RPMI8226 (cell line): Measurements from ENCODE around the gene HEATR5B.
A peak's percentile ranks its signal among the peaks of the same experiment; 100 is the strongest.
"Not testable (repeated sequence)": the region's sequence is repeated elsewhere in the genome, so short reads cannot be mapped to it uniquely, and the experiment has no call there.

ENCODE experiments used
- DNase-seq: peaks from one replicate; pipeline ENCODE4 v3.0.0-alpha.2; 2015

The HEATR5B gene

DNA sequence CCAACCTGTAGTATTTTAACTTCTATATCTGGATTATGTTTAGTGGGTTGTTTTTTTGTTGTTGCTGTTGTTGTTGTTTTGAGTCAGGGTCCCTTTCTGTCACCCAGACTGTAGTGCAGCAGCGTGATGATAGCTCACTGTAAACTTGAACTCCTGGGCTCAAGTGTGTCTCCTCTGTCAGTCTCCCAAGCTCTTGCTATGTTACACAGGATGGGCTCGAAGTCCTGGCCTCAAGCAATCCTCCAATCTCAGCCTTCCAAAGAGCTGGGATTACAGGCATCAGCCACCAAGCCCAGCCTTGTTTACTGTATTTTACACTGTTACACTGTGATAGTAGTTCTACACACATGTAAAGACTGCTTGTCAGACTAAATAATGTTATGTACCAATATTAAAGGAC is 108.1 kb downstream of the HEATR5B start:
- no peak for DNase-seq

DNA sequence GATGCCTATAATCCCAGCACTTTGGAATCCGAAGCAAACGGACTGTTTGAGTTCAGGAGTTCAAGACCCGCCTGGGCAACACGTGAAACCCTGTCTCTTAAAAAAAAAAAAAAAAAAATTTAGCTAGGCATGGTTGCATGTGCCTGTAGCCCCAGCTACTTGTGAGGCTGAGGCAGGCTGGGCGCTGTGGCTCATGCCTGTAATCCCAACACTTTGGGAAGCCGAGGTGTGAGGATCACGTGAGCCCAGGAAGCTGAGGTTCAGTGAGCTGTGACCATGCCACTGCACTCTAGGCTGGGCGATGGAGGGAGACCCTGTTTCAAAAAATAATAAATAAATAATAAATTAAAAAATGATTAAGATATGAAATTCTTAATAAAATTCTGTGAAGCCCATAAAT is 108.9 kb downstream of the HEATR5B start:
- DNase-seq = no peak

DNA sequence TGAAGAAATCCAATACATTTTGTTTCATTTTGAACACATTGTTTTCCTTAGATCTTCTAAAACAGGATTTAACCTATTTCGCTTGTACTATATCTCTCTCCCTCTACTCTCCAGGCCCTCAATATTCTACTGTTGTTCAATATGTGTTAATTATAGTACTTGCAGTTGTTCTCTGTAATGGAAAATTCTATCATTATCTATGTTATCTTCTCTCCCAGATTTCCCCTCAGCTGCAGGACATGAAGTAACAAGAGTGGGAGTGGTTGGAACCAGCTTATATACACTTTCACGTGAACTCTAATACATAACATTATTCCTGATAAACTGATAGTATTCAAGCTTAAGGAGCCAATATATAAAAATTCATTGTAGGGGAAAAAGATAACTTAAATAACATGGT is 110.9 kb downstream of the HEATR5B start:
- DNase-seq = no peak

DNA sequence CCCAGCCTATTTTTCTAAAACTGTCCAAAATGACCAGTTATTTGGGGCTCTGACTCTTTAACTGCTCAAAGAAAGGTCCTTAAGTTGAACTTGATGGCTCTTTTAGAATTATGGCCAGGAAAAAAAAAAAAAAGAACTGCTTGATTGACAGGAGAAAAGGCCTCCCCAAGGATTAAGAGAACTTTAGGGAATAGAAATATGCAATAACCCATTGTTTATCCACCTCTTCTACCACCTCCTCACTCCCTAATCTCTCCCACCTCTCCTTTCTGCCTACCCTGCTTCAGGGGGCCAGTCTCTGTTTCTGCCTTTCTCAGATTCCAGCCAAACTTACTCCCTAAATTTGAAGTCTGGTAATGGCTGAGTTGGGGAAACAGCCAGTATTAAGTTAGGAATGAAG is 112.2 kb downstream of the HEATR5B start:
- no peak for DNase-seq

DNA sequence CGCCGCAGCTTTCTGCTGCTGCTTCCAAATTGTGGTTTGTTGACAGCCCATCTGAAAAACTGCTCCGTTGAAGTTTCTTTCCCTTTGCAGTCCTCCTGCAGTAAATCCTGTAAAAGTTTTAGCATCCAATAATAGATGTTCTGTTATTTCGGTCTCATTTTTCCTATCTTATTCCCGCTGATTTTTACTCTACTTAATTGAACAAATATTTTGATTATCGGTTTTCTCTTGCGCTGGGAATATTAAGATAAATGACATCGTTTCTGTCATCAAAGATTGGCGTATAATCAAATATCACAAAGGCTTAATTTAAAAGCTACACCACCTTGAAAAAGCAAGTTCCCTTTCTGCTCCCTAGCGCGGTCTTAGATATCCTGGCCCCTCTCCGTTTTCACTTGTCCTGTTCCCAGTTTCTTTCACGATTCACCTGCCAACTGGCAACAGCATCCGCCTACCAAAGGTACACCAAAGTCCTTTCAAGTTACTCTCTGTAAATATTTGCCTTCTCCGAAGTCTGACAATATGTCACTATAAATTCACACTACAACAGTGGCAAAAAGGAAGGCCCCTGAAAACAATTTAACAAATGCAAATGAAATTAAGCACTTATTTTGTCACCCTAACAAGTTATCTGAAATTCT is 116.8 kb downstream of the HEATR5B start:
- DNase-seq = no peak

DNA sequence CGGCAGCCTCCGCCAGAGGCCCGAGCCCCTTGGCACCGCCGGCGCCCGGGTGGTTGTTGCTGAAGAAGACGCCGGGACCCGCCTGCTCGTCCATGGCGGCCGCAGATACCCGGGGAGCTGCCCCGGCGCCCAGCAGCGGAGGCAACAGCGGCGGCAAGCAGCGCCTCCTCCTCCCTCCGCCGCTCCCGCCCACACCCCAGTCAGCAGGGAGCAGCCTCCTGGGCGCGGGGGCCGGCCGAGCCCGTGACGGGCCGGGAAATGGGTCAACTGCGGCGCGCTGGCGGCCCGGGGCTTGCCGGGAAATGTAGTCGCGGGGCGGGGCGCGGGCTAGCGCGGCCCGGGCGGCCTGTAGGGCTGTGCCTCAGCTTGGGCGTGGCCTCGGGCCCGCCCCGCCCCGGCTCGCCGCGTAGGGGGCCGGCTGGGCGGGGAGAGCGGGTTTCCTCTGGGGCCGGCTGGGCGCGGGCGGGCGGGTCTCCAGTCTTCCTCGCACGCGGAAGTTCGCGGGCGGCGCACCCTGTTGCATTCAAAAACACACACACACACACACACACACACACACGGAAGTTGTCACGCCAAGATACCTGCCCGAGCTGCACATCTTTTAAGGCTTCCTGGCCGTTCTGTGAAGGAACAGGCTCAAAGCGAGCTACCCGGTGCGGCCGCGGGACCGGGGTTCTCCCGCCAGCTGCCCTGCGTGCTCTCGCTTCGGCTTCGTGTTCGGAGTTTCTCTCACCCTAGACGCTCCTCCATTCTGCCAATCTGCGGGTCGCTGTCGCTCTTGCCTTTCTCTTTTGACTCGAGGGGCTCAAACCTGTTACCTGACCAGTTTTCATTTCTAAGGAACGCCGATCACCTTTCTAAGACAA is 117.6 kb downstream of the HEATR5B start, which contains the start of gene STRN:
Gene STRN (minus strand): TSS at position 167 of the 866 bp plus-strand sequence. CDS start 73 bp downstream, at position 94.
- DNase-seq = peak; percentile 97

DNA sequence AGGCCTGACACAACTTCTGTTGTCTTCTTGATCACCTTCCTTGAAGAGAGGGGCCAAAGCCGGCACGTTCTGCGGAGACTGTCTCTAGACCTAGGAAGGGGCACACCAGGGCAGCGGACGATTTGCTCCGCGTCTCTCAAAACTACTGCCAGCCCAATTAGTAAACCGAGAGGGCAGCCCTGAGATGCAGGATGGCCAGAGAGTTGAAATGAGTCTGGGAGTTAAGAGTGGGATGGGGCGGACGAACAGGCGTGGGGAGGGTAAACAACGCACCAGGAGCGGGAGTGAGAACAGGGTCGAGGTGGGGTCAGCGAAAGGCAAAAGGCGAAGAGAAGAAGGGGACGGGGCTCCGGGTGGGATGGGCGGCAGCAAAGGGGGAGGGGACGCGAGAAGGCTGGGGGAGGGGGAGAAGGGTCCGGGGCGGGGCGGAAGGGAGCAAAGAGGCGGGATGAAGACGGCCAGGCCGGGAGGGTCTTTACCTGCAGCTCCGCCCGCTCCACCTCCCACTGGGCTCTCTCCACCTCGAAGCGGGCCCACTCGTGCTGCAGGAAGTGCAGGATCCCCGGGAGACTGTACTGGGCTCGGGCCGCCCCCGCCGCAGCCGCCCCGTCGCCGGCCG is 118.3 kb downstream of the HEATR5B start:
- DNase-seq = peak; percentile 32

DNA sequence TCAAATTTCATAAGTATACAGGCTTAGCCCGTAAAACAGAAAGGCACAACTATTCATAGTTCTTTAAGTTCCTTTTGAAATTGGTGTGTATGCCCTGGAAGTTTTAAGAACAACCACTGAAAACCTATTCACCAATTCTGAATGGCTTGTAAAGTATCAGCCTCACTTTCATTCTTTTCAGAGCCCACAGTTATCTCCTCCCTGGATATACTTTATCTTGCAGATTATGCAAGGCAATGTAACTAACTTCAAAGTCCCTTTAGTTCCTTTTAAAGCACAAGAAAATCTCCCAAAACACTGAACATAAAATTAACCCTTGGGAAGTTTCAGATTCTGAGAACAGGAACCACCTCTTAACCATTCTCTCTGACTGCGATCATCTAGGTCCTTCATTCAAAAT is 119.0 kb downstream of the HEATR5B start:
- DNase-seq = no peak

DNA sequence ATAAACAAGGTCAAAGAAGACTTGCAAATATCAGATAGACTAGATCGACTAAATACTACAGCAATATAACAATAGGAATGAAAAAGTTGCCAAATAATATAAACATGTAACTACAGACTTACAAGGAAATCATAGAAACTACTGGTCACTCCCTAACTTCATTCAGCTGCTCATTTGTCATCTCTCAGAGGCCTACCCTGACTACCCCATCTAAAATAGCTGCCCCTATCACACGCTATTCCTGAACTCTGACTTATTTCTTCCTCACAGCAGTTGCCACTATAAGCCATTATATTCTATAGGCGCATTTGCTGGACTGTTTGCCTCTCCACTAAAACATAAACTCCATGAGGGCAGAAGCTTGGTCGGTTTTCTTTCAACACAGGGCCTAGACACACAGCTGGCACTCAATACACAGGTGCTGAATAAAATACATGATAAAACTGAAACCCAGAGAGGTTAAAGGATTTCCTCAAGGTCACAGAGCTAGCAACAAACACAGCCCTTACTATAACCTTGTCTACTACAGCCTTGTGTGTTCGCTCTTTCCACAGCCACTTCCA is 119.6 kb downstream of the HEATR5B start:
- DNase-seq = no peak

DNA sequence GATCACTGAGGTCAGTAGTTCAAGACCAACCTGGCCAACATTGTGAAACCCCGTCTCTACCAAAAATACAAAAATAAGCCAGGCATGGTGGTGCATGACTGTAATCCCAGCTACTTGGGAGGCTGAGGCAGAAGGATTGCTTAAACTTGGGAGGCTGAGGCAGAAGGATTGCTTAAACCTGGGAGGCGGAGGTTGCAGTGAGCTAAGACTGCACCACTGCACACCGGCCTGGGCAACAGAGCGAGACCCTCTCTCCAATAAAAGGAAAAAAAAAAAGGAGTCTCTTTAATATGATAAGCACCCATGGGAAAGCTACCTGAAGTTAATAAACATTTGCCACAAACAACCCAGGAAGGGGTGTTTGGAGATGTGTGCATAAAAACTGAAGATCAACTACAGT is 120.4 kb downstream of the HEATR5B start:
- no peak for DNase-seq

DNA sequence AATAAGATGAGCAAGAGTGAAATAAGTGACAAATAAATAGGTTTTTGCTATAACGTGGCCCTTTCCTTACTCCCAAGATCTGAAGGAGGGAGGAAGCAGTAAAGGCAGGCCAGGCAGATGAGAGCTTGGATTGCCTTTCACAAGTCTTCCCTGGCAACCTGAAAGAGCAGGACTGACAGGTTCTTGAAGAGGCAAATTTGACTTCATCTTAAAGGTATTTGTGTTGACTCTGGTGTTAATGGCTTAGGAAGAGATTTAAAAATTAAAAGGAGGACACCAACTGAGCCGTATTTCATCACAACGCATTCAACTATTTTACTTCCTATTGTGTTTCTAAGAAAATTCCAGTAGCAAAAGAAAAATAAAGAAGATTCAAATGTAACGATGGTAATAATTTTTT is 121.1 kb downstream of the HEATR5B start:
- no peak for DNase-seq

DNA sequence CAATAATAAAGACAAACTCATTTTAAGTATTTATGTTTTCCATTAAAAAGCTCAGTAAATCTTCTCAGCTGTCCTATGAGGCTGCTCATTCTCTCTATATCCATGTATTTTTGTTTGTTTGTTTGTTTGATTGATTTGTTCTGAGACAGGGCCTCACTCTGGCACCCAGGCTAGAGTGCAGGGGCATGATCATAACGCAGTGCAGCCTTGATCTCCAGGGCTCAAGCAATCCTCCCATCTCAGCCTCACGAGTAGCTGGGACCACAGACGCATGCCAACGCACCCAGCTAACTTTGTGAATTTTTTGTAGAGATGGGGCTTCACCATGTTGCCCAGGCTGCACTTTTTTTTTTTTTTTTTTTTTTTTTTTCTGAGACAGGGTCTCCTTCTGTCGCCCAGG is 123.4 kb downstream of the HEATR5B start:
- no peak for DNase-seq

DNA sequence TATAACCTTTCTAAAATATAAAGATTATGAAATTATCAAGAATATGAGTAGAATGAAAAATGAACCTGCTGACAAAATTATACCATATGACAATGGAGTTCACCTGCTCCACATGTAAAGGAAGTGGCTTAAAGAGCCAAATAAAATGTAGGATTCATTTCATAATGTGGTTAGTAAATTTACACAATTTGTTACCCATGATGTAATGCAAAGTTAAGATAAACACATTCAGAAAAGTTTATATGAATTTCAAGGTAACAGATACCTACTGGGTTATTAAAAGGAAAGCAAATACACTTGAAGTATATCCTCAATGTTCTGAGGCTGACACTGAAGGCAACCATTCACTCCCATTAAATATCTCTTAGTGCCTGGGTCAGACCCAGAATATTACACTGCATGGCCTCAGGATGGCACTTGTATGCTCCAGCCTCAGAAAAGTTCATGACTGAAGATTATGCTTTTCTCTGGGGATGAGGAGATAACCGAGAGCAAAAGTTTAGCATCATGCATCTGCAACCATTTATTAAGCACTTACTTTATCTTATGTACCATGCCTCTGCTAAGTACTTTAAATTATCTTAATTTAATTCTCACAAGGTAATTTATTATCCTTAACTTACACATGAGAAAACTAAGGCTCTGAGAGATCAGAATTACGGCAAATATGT is 124.0 kb downstream of the HEATR5B start:
- no peak for DNase-seq

DNA sequence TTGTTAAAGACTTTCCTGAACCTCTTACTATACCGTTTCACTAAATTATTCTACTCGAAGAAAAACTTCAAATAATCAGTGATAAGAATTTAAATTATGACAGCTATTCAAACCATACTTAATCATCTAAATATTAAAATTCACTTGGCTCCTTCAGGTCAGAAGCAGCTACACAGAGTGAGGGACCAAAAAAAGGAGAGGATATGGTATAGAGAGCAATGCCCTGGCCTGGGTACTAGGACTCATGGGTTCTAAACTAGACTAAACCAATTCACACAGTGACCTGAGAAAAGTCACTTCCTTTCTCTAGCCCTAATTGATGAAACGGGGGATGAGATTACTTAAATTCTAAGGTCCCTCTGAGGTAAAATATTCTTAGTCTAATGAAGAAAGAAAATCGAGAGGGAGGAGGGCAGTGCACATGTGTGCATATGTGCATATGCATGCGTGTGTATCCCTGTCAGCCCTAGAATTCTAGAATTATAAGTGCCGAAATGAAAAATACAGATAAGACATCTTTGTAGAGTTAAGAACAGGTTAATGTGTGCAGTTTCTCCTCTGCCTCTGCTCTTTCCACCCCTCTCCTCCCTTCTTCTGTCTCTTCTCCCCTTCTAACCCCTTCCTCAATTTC is 129.1 kb downstream of the HEATR5B start:
- DNase-seq = no peak

DNA sequence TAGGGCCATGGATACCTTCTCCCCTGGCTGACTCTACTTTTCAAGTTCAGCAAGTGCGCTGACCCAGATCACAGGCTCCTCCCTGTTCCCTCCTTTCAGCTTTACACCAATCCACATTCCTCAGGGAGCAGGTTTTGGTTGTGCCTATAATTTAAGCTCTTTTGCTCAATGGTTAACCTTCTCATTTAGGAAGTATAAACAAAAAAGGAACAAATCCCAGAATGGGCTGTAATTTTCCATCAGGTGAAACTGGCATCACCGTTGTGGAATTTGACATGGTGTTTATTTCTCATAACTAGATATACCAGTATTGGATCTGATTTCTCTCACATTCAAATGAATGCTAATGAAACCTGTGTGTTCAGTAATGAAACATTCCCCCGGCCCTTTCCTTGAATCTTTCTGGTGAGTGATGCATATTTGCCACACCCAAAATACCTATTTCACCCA is 131.4 kb downstream of the HEATR5B start:
- no peak for DNase-seq

DNA sequence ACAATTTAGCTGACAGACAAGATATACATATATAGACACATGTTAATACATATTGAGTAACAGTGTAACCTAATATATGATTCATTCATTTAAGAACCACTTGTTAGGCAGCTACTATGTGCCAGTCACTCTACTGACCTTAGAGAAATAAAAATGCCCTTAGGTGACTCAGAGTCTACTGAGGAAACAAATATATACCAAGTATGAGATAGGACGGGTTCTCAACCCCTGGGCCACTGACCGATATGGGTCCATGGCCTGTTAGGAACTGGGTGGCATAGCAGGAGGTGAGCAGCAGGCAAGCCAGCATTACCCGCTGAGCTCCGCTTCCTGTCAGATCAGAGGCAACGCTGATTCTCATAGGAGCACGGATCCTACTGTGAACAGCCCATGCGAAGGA is 132.6 kb downstream of the HEATR5B start:
- no peak for DNase-seq

DNA sequence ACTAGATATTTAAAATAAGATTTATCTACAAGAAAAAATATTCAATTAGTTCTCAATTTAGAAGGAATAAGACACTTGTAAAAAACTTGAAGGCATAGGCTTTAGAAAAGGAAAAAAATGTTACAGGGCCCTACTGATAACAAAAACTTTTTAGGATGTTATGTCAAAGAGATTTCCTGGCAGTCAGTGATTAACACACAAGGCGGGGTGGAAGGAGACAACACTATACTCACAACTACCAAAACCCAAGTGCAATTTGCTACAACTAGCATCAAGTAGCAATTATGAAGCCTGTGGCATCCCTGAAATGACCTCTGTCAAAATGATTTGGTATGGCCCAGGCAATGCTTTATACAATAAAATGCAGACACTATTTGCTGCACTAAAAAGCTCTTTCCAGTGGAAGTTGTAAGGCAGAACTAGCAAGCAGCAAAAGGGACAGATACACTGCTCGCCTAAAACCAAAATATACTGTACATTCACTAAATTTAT is 133.1 kb downstream of the HEATR5B start:
- DNase-seq = no peak

DNA sequence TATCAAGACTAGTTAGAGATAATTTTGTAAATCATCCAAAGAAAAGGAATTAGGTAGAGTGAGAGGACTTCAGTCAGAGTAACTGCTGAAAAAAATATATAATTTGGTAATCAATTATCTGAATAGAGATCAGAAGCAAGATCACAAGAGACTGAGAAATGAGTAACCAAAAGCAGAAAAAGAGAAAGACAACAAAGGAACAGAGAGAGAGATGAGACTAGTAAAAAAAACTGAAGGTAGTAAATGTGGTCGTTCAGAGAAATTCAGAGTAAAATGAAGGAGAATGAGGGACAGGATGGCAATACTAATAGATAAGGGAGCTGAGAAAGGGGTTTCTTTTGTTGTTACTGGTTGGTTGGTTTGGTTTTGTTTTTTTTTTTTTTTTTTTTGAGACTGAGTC is 134.3 kb downstream of the HEATR5B start:
- DNase-seq = no peak

DNA sequence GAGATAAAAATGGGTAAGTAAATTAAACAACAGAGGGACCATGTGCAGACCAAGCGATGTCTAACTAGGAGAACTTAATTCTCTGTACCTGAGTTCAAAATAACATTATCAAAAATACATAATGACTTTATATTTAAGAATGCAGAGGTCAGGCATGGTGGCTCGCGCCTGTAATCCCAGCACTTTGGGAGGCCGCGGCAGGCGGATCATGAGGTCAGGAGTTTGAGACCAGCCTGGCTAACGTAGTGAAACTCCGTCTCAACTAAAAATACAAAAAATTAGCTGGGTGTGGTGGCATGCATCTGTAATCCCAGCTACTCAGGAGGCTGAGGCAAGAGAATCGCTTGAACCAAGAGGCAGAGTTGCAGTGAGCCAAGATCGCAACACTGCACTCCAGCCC is 138.9 kb downstream of the HEATR5B start:
- DNase-seq = not testable (repeated sequence)

DNA sequence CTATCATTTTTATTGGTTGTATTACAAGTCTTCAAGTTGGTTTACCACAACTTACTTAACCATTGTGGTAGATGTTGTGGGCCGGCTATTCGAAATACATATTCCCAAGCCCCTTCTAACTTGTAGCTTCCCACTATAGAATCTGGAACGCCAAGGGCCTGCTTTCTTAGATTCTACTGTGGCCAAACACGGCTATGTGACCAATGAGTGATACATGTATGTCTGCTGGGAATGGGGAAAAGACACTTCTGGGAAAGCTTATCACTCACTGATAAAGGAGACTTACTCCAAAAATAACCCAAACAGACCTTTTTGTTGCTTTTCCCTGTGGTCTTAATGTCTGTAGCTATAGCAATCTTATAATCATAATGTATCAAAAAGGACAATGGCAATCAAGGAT is 142.3 kb downstream of the HEATR5B start:
- DNase-seq = no peak

DNA sequence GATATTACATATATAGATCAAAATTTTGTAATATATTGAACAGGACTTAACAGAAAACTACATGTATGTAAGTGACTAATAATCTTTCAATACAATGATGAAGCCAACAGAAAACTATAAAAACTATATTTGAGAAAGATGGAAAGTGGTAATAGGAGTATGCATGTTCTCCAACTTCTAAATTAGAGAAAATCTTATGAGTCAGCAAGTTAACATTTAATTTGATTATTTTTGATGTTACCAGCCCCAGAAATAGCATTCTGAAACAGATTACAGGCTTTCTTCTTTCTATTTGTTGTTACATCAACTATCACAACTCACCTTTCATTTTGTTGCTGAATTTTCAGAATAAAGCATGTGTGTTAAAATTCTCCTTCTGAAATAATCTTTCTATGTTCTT is 147.6 kb downstream of the HEATR5B start:
- DNase-seq = not testable (repeated sequence)

DNA sequence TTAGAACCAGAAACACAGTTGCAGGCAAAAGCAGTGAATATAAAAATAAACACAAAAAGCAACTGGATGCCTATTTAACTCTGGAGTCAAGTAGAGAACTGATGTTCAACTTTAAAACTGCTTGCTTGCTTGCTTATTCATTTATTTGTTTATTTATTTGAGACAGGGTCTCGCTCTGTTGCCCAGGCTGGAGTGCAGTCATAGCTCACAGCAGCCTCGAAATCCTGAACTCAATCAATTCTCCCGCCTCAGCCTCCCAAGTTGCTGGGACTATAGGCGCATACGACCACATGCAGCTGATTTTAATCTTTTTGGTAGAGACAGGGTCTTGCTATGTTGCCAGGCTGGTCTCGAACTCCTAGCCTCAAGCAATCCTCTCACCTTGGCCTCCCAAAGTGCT is 152.5 kb downstream of the HEATR5B start:
- DNase-seq = not testable (repeated sequence)
